GM18873 (cell line): ENCODE results near the gene AQP1.

Experiments
- ATAC-seq: cut with Tn5 transposase; IDR thresholded peaks from one replicate; pipeline ENCODE4 v1.9.1; 2021; ENCODE audit warnings: mild to moderate bottlenecking, moderate library complexity, moderate number of reproducible peaks; ENCODE audit not compliant: unreplicated experiment, low FRiP score

AQP1 gene

GRCh38 chr7:30970594-30971094 lies 59.0 kb downstream of the AQP1 start:
- no peak for ATAC-seq

- no peak for ATAC-seq
These were observed 59.8 kb downstream of the AQP1 start for GRCh38 chr7:30971440-30971839.

GRCh38 chr7:30971840-30972563 lies 60.3 kb downstream of the AQP1 start:
- ATAC-seq: no peak

- ATAC-seq: no peak
These were observed 61.6 kb downstream of the AQP1 start for GRCh38 chr7:30973292-30973691.

- ATAC-seq: no peak
These were observed 62.3 kb downstream of the AQP1 start for GRCh38 chr7:30973791-30974604.

- ATAC-seq: peak; percentile 90
These were observed 63.1 kb downstream of the AQP1 start for GRCh38 chr7:30974605-30975255.
